Tibial nerve (tissue), 3 donors: Measurements from ENCODE around the gene RASAL1.

Source experiments
- POLR2A ChIP-seq, 2 donors: fragments of 450-650 bp; IDR thresholded peaks; one replicate each; pipeline ENCODE4 v1.6.1; 2017; ENCODE audit warnings: antibody characterized with exemption in 2 of 2, mild to moderate bottlenecking in 2 of 2, moderate library complexity in 2 of 2
- TF ChIP-seq, protein P1 (sequence below), 5 experiments: fragments of 200-600 bp in 3 of 5; fragments of 450-650 bp in 2 of 5; sonication (generic) in 3 of 5; IDR thresholded peaks; one replicate each; pipeline ENCODE4 v1.5.1; 2016 to 2019; ENCODE audit warnings: antibody characterized with exemption in 5 of 5, mild to moderate bottlenecking in 3 of 5, moderate library complexity in 2 of 5

DNA sequence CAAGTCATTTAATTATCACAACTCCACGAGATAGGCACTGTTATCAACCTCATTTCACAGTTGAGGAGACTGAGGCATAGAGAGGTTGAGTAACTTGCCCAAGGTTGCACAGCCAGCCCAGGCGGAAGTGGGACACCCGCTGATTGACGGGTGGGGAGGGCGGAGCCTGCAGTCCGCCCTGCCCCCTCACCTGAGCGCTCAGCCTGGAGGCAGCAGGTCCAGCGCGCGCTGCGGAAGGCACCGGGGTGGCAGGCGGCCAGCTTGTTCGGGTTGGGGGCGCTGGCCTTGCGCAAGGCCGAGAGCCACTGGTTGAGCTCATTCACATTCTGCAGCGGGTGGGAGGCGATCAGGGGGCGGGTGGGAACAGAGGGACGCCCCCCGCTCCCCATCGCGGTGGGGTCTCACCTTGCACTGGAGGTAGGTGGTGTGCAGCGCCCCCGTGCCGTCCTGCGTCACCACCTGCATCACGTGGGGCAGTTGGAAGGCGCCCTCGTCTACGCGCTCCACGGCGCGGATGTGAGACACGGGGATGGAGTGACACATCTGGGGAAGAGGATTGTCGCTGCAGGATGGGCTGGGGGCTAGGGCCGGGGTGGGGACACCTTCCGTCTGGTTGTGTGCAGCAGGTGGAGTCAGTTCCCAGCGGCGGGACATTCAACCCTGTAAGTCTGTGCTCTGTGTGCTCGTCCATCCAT is 31.7 kb downstream of the RASAL1 start:
- TF ChIP-seq POLR2A (IDR thresholded peaks at IDR 0.05) = no peak
- TF ChIP-seq, protein P1, sequence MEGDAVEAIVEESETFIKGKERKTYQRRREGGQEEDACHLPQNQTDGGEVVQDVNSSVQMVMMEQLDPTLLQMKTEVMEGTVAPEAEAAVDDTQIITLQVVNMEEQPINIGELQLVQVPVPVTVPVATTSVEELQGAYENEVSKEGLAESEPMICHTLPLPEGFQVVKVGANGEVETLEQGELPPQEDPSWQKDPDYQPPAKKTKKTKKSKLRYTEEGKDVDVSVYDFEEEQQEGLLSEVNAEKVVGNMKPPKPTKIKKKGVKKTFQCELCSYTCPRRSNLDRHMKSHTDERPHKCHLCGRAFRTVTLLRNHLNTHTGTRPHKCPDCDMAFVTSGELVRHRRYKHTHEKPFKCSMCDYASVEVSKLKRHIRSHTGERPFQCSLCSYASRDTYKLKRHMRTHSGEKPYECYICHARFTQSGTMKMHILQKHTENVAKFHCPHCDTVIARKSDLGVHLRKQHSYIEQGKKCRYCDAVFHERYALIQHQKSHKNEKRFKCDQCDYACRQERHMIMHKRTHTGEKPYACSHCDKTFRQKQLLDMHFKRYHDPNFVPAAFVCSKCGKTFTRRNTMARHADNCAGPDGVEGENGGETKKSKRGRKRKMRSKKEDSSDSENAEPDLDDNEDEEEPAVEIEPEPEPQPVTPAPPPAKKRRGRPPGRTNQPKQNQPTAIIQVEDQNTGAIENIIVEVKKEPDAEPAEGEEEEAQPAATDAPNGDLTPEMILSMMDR (IDR thresholded peaks at IDR 0.05) = no peak
